ENCODE results near the gene RARB. TPM values are rescaled to one million over a fixed set of nuclear protein-coding genes. Genes with fewer than 3 reads are reported as not detected.

The RARB gene
- total RNA-seq, 1 experiment from 2014 or later: 0.24 TPM

DNA sequence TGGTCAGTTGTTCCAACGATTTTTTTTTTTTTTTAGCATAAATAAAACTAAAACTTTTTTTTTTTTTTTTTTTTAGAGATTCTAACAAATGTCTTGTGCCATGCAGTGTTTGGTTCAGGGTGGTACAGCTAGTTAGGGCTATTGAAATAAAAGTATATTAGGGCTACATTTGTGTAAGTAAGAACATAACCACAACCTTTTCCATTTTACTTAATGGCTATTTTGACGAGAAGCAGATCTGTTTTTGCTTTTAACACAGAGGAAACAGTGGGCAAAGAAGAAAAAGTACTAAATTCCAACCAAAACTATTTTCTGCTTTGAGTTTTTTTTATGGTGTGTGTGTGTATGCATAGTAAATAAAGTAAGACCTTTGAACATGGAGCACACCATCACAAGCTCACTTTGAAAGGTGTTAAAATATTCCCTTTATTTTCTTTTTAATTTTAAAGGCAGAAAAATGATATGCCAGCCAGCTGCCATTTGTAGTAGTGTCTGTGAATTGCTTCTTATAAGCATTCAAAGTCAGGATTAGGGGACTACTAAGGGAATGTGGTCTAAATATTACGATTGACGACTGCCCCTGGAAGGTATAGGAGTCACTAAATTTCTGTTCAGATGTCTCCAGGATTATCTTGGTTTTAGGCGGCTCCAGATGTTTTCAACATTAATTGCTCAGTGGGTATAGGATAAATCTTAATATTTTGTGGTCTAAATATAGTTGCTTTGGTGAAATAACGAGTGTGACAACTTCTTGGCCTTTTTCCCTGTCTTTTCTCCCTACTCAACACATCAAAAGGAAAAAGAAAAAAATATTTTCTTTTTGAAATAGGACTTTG lies 3.1 kb downstream of the RARB start:
- POLR2A ChIA-PET (ENCODE audit: low non-redundant PET): no interaction called here
- BruUV-seq (replicated peaks): no TSS peak
- Histone ChIP-seq H3K27me3 (replicated peaks; ENCODE audit: insufficient read depth, low read depth, low read length, poor library complexity) (peaks cover 37% of the 10 kb centered on the region), H3K27ac (ENCODE audit: low read depth, low read length, poor library complexity, severe bottlenecking) (no peak overlapping the region), H3K9me3 (ENCODE audit: low read depth, low read length, poor library complexity, severe bottlenecking) (no peaks in the 10 kb centered on the region), H3K36me3 (ENCODE audit: insufficient read depth, low read length, poor library complexity, severe bottlenecking) (no peaks in the 10 kb centered on the region), H3K4me1 (ENCODE audit: insufficient read depth, low read length, poor library complexity, severe bottlenecking) (peaks cover 5% of the 10 kb centered on the region), H3K4me3 (ENCODE audit: low read depth, low read length, poor library complexity, severe bottlenecking) (no peak overlapping the region)
- TF ChIP-seq CTCF (conservative IDR thresholded peaks at IDR 0.05; ENCODE audit: low read depth, low read length) (no peak), EZH2 (IDR thresholded peaks at IDR 0.05; ENCODE audit: borderline replicate concordance, low read depth, low read length, poor library complexity, severe bottlenecking) (no peak)
- no peak for DNase-seq (ENCODE audit: low spot score)
- CTCF ChIA-PET: no interaction called here
- intact Hi-C loops (cut with micrococcal nuclease; ENCODE audit: unreplicated experiment): no loop called here

DNA sequence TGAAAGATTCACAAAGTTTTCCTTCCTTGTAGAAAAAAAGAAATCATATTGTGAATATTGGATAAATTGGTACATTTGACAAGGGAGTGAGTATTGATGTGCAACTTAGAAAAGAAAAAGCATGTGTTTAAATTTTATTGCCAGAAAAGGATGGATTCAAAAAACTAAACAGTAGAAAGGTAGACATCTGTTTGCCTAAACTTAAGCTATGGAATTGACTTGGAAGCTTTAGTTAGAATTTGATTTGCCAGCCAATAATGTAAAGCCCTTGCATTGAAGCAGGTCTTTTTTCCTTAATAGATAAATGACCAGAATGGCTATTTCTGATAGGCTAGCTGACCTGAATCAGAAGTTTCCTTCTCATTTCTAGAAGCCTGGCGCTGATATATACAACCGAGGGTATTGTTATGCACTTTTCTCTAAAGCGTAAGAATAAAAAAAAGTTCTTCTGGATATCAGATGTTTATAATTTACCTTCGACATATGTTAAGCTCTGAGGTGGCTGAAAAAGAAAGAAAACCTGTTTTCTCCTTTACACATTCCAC lies 4.2 kb downstream of the RARB start:
- no peak for DNase-seq (ENCODE audit: low spot score)
- ChIA-PET POLR2A (ENCODE audit: low non-redundant PET) (no interaction called here), CTCF (no interaction called here)
- Histone ChIP-seq H3K27me3 (replicated peaks; ENCODE audit: insufficient read depth, low read depth, low read length, poor library complexity) (peaks cover 26% of the 10 kb centered on the region), H3K36me3 (ENCODE audit: insufficient read depth, low read length, poor library complexity, severe bottlenecking) (no peaks in the 10 kb centered on the region), H3K9me3 (ENCODE audit: low read depth, low read length, poor library complexity, severe bottlenecking) (no peaks in the 10 kb centered on the region), H3K4me3 (ENCODE audit: low read depth, low read length, poor library complexity, severe bottlenecking) (no peak overlapping the region), H3K4me1 (ENCODE audit: insufficient read depth, low read length, poor library complexity, severe bottlenecking) (peaks cover 5% of the 10 kb centered on the region), H3K27ac (ENCODE audit: low read depth, low read length, poor library complexity, severe bottlenecking) (no peak overlapping the region)
- no peak for TF ChIP-seq CTCF (conservative IDR thresholded peaks at IDR 0.05; ENCODE audit: low read depth, low read length)
- no peak for TF ChIP-seq EZH2 (IDR thresholded peaks at IDR 0.05; ENCODE audit: borderline replicate concordance, low read depth, low read length, poor library complexity, severe bottlenecking)
- BruUV-seq (replicated peaks): no TSS peak
- intact Hi-C loops (cut with micrococcal nuclease; ENCODE audit: unreplicated experiment): no loop called here

DNA sequence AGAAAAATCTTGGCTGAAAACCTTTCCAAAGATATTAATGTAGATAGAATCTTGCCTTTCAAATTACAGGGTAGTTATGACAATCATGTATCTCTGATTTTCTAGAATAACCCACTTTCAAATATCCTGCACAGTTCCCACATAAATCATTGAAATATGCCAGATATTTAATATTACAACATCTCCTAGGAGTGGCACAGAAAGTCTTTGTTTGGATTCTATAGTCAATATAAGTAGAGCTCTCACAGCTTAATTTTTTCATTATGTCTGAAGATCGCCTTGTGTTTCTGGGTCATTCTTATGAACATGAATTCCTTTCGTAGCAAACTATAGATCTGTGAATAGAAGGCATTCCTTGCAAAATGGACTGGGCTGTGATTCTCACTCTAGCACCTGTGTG lies 5.0 kb downstream of the RARB start:
- ChIA-PET CTCF (no interaction called here), POLR2A (ENCODE audit: low non-redundant PET) (no interaction called here)
- Histone ChIP-seq H3K9me3 (ENCODE audit: low read depth, low read length, poor library complexity, severe bottlenecking) (no peaks in the 10 kb centered on the region), H3K27me3 (replicated peaks; ENCODE audit: insufficient read depth, low read depth, low read length, poor library complexity) (peaks cover 25% of the 10 kb centered on the region), H3K4me1 (ENCODE audit: insufficient read depth, low read length, poor library complexity, severe bottlenecking) (peaks cover 5% of the 10 kb centered on the region), H3K27ac (ENCODE audit: low read depth, low read length, poor library complexity, severe bottlenecking) (no peak overlapping the region), H3K36me3 (ENCODE audit: insufficient read depth, low read length, poor library complexity, severe bottlenecking) (no peaks in the 10 kb centered on the region), H3K4me3 (ENCODE audit: low read depth, low read length, poor library complexity, severe bottlenecking) (no peak overlapping the region)
- TF ChIP-seq CTCF (conservative IDR thresholded peaks at IDR 0.05; ENCODE audit: low read depth, low read length) (no peak), EZH2 (IDR thresholded peaks at IDR 0.05; ENCODE audit: borderline replicate concordance, low read depth, low read length, poor library complexity, severe bottlenecking) (no peak)
- intact Hi-C loops (cut with micrococcal nuclease; ENCODE audit: unreplicated experiment): no loop called here
- DNase-seq (ENCODE audit: low spot score): no peak
- BruUV-seq (replicated peaks): no TSS peak
